HEK293T (cell line): ENCODE data around the gene DAP.

ENCODE experiments used
- CTBP1 ChIP-seq: fragments of 450-650 bp; IDR thresholded peaks from 2 replicates; pipeline ENCODE4 v1.6.1; 2016; ENCODE audit warnings: borderline replicate concordance
- FOXM1 ChIP-seq: fragments of 450-650 bp; IDR thresholded peaks from 2 replicates; pipeline ENCODE4 v1.6.1; 2017; ENCODE audit warnings: mild to moderate bottlenecking, borderline replicate concordance

DNA sequence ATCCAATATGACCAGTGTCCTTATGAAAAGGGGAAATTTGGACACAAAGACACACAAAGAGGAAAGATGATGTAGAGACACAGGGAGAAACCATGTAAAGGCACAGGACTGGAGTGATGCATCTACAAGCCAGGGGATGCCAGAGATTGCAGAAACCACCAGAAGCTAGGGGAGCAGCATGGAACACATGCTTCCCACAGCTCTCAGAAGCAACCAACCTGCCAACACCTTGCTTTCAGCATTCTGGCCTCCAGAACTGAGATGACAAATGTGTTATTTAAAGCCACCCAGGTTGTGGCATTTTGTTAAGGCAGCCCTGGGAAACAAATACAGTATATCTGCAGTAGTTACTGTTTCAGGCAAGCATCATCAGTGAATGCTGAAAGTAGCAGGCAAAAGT, 23.2 kb downstream of the DAP start:
- TF ChIP-seq FOXM1, result no peak
- TF ChIP-seq CTBP1, result no peak
